ENCODE data around the gene TBX10.

- TF ChIP-seq EZH2phosphoT487 (IDR thresholded peaks at IDR 0.05; ENCODE audit: insufficient read depth, low read depth), result no peak
- TF ChIP-seq EZH2 (IDR thresholded peaks at IDR 0.05; ENCODE audit: insufficient read depth, poor library complexity, severe bottlenecking), result no peak
These were observed 45.1 kb downstream of the TBX10 start for GRCh38 chr11:67594480-67594879.
